Activated CD4-positive, alpha-beta memory T cell treated with anti-CD3 and anti-CD28 coated beads for 36 hours (primary cell): ENCODE results near the gene NPAS2. TPM values are rescaled to one million over a fixed set of nuclear protein-coding genes. Genes with fewer than 3 reads are reported as not detected.

Experiments used
- CTCF ChIA-PET: fragments of 350-600 bp; sonication (Branson Sonifier 250); formaldehyde crosslinking; loops from one replicate; lab custom pipeline; 2021; ENCODE audit warnings: antibody characterized with exemption, inconsistent platforms; lab: Charles Lee
- POLR2A ChIA-PET: fragments of 350-600 bp; sonication (Branson Sonifier 250); formaldehyde crosslinking; loops from one replicate; lab custom pipeline; 2021; ENCODE audit warnings: antibody characterized with exemption; lab: Charles Lee
- DNase-seq: peaks from one replicate; pipeline ENCODE4 v3.0.0-alpha.2; 2020
- H3K27ac Mint-ChIP-seq: one replicate; pipeline ENCODE4 v1.8.0; 2021; ENCODE audit warnings: mixed read lengths
- H3K27me3 Mint-ChIP-seq: one replicate; pipeline ENCODE4 v1.8.0; 2021; ENCODE audit warnings: mixed read lengths
- H3K36me3 Mint-ChIP-seq: one replicate; pipeline ENCODE4 v1.8.0; 2021; ENCODE audit warnings: mixed read lengths
- H3K4me1 Mint-ChIP-seq: one replicate; pipeline ENCODE4 v1.8.0; 2021; ENCODE audit warnings: low read depth, mixed read lengths
- H3K4me3 Mint-ChIP-seq: one replicate; pipeline ENCODE4 v1.8.0; 2021; ENCODE audit warnings: mild to moderate bottlenecking, mixed read lengths
- H3K9me3 Mint-ChIP-seq: one replicate; pipeline ENCODE4 v1.8.0; 2021; ENCODE audit warnings: mixed read lengths
- intact Hi-C: fragments of 100-400 bp; cut with micrococcal nuclease; formaldehyde crosslinking; loops from one replicate; pipeline ENCODE4 v1.15.1; 2023
- total RNA-seq, 2 experiments: library from RNA; stranded (reverse); gene quantifications; one replicate each; pipeline ENCODE4 v1.2.3, GENCODE V29; 2021

NPAS2 gene, protein sequence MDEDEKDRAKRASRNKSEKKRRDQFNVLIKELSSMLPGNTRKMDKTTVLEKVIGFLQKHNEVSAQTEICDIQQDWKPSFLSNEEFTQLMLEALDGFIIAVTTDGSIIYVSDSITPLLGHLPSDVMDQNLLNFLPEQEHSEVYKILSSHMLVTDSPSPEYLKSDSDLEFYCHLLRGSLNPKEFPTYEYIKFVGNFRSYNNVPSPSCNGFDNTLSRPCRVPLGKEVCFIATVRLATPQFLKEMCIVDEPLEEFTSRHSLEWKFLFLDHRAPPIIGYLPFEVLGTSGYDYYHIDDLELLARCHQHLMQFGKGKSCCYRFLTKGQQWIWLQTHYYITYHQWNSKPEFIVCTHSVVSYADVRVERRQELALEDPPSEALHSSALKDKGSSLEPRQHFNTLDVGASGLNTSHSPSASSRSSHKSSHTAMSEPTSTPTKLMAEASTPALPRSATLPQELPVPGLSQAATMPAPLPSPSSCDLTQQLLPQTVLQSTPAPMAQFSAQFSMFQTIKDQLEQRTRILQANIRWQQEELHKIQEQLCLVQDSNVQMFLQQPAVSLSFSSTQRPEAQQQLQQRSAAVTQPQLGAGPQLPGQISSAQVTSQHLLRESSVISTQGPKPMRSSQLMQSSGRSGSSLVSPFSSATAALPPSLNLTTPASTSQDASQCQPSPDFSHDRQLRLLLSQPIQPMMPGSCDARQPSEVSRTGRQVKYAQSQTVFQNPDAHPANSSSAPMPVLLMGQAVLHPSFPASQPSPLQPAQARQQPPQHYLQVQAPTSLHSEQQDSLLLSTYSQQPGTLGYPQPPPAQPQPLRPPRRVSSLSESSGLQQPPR
- total RNA-seq = 1 to 10 TPM; 1.4 to 2.3 TPM

- Mint-ChIP-seq H3K4me1 (peaks cover 5% of the 10 kb centered on the region), H3K27ac (no peak within 1 kb of the TSS)
Measured at GRCh38 chr2:100819370-100820272, at the start of gene NPAS2. Gene NPAS2 (plus strand): TSS chr2:100820139. CDS start chr2:100904755, 84,616 bp downstream.

DNA sequence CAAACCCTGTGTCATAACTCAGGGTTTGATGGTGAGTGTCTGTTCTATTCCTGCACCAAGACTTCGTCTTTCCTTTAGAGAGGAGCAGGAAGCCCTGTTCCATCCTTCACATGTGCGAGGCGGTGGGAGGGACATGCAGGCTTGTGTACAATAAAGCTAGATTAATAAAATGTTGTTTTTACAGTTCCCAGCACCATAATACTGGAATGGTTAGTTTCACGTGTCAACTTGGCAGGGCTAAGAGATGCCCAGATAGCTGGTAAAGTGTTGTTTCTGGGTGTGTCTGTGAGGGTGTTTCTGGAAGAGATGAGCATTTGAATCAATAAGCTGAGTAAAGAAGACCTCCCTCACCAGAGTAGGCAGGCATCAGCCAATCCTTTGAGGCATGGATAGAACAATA lies 48.8 kb upstream of the NPAS2 start:
- intact Hi-C loops = no loop called here
- H3K27me3 Mint-ChIP-seq = peaks cover 2% of the 10 kb centered on the region
- POLR2A ChIA-PET = no interaction called here
- DNase-seq = no peak
- no peak overlapping the region for H3K4me3 Mint-ChIP-seq
- no peak overlapping the region for H3K27ac Mint-ChIP-seq
- no peaks in the 10 kb centered on the region for H3K4me1 Mint-ChIP-seq
- H3K9me3 Mint-ChIP-seq = no peaks in the 10 kb centered on the region
- H3K36me3 Mint-ChIP-seq = no peaks in the 10 kb centered on the region
- CTCF ChIA-PET = no interaction called here

More at GRCh38 chr2:100819370-100820272, at the start of gene NPAS2:
- Mint-ChIP-seq H3K9me3 (no peaks in the 10 kb centered on the region), H3K4me3 (peak within 1 kb of the TSS; percentile 61), H3K27me3 (peaks cover 41% of the 10 kb centered on the region), H3K36me3 (no peaks in the 10 kb centered on the region)
- ChIA-PET POLR2A (no interaction called here), CTCF (interaction anchor here (0.9 to 1.2 kb wide), 2 partner anchors 176 to 209 kb away, joined by 3 to 4 read pairs; no protein-coding TSS in a partner anchor)
- peak; percentile 16 for DNase-seq
- intact Hi-C loops = loop anchor here (10.0 kb wide), 3 partner anchors 65 to 235 kb away; no protein-coding TSS in a partner anchor

DNA sequence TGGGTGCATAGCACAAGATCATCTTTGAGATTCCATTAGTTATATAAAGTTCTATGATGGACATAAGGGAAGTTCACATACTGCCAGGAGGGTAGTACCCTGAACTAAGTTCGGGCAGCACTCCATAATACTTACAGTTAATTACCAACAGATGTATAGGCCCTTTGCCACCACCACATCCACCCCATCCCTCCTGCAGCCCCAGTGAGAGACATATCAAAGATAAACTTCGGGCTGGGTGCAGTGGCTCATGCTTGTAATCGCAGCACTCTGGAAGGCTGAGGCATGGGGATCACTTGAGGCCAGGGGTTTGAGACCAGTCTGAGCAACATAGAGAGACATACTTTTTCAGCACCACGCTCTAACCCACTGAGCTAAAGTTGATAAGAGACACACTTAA lies 46.4 kb upstream of the NPAS2 start:
- H3K27ac Mint-ChIP-seq = no peak overlapping the region
- ChIA-PET POLR2A (no interaction called here), CTCF (no interaction called here)
- no peaks in the 10 kb centered on the region for H3K36me3 Mint-ChIP-seq
- DNase-seq = no peak
- no peaks in the 10 kb centered on the region for H3K9me3 Mint-ChIP-seq
- no peak overlapping the region for H3K4me3 Mint-ChIP-seq
- intact Hi-C loops = no loop called here
- H3K27me3 Mint-ChIP-seq = peaks cover 2% of the 10 kb centered on the region
- H3K4me1 Mint-ChIP-seq = no peaks in the 10 kb centered on the region

DNA sequence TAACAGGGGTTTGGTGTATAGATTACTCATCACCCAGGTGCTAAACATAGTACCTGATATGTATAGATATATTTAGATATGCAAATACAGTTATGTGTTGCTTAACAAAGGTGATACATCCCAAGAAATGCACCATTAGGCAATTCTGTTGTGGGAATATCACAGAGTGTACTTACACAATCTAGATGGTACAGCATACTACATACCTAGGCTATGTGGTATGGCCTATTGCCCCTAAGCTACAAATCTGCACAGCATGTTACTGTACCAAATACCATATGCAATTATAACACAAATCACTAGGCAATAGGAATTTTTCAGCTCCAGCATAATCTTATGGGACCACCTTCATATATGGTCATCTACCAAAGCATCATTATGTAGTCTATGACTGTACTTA lies 43.5 kb upstream of the NPAS2 start:
- Mint-ChIP-seq H3K27me3 (peaks cover 2% of the 10 kb centered on the region), H3K27ac (no peak overlapping the region)
- POLR2A ChIA-PET = no interaction called here

GRCh38 chr2:100778637-100779450 lies 41.1 kb upstream of the NPAS2 start:
- Mint-ChIP-seq H3K27ac (no peak overlapping the region), H3K27me3 (peaks cover 2% of the 10 kb centered on the region), H3K4me3 (no peak overlapping the region), H3K4me1 (no peaks in the 10 kb centered on the region), H3K9me3 (no peaks in the 10 kb centered on the region), H3K36me3 (no peaks in the 10 kb centered on the region)
- intact Hi-C loops = no loop called here
- ChIA-PET POLR2A (no interaction called here), CTCF (interaction anchor here (0.9 kb wide), 1 partner anchor 49 kb away, joined by 3 read pairs; no protein-coding TSS in a partner anchor)
- no peak for DNase-seq

More for the DNA sequence above, 43.5 kb upstream of the NPAS2 start:
- DNase-seq = no peak
- Mint-ChIP-seq H3K4me1 (no peaks in the 10 kb centered on the region), H3K9me3 (no peaks in the 10 kb centered on the region), H3K36me3 (no peaks in the 10 kb centered on the region), H3K4me3 (no peak overlapping the region)
- CTCF ChIA-PET = no interaction called here
- intact Hi-C loops = no loop called here

DNA sequence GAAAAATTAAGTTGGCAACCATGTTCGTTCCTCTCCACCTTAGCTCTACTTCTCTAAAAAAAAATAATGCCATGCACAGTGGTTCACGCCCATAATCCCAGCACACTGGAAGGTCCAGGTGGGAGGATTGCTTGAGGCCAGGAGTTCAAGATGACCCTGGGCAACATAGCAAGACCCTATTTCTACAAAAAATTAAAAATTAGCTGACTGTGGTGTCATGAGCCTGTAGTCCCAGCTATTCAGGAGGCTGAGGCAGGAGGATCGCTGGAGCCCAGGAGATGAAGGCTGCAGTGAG lies 40.1 kb upstream of the NPAS2 start:
- CTCF ChIA-PET = interaction anchor here (0.9 kb wide), 1 partner anchor 50 kb away, joined by 3 read pairs; no protein-coding TSS in a partner anchor
- Mint-ChIP-seq H3K36me3 (no peaks in the 10 kb centered on the region), H3K4me3 (no peak overlapping the region), H3K4me1 (no peaks in the 10 kb centered on the region), H3K27ac (no peak overlapping the region), H3K27me3 (peaks cover 2% of the 10 kb centered on the region), H3K9me3 (no peaks in the 10 kb centered on the region)
- no peak for DNase-seq
- intact Hi-C loops = no loop called here
- POLR2A ChIA-PET = no interaction called here

DNA sequence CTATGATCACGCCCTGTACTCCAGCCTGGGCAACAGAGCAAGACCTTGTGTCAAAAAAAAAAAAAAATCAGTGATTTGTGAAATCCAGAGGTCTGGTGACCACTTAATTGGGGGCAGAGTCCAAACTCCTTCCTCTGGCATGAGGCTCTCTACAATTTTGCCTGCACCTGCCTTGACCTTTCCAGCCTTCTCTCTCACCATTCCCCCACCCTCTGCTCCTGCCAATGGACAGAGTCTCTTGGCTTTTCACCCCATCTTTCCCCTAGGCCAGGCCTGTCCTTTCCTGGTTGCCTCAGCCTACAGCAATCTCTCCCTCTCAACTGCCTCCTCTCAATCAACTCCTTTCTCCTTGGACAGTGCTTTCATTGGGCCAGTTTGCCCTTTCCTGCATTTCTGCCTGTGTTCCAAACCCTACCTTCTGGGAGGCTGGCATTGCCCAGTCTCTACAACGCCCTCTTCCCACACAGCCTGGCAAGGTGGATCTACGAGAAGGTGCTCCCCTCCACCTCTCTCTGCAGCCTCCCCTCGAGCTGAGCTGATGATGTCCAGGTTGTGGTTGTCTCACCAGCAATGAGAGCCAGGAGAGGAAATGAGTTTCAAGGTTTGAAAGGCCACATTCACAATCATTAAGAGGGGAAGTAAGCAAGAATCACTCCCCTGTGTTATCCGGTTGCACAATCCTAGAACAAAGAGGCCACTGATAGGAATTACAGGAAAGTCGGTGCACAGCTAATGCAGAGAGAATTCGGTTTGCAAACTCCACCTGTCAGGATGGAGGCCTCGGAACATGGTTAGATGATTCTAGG lies 39.5 kb upstream of the NPAS2 start:
- POLR2A ChIA-PET = no interaction called here
- CTCF ChIA-PET = no interaction called here

DNA sequence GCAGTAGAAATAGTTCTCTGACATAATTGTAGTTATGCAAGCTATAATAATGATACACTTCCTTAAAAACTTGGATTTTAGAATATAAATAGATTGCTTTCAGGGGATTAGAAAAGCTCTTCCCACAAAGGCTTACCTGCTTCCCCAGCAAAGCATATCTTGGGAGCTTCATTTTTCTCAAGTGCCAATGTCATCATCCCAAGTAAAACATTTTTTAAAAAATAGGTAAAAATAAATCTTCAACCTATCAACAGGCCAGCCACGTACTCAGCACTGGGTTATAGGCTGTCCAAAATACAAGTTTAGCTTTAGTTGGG lies 39.0 kb upstream of the NPAS2 start:
- no peaks in the 10 kb centered on the region for H3K9me3 Mint-ChIP-seq
- H3K27ac Mint-ChIP-seq = no peak overlapping the region
- H3K27me3 Mint-ChIP-seq = peaks cover 2% of the 10 kb centered on the region
- H3K4me1 Mint-ChIP-seq = no peaks in the 10 kb centered on the region
- intact Hi-C loops = no loop called here
- no peaks in the 10 kb centered on the region for H3K36me3 Mint-ChIP-seq
- POLR2A ChIA-PET = no interaction called here
- DNase-seq = no peak
- CTCF ChIA-PET = no interaction called here
- no peak overlapping the region for H3K4me3 Mint-ChIP-seq

More for the DNA sequence above, 39.5 kb upstream of the NPAS2 start:
- Mint-ChIP-seq H3K27me3 (peaks cover 2% of the 10 kb centered on the region), H3K4me3 (no peak overlapping the region), H3K27ac (no peak overlapping the region), H3K9me3 (no peaks in the 10 kb centered on the region), H3K36me3 (no peaks in the 10 kb centered on the region), H3K4me1 (no peaks in the 10 kb centered on the region)
- intact Hi-C loops = no loop called here
- no peak for DNase-seq

GRCh38 chr2:100781523-100782379 lies 38.2 kb upstream of the NPAS2 start:
- H3K4me1 Mint-ChIP-seq = no peaks in the 10 kb centered on the region
- CTCF ChIA-PET = no interaction called here
- H3K9me3 Mint-ChIP-seq = no peaks in the 10 kb centered on the region
- H3K36me3 Mint-ChIP-seq = no peaks in the 10 kb centered on the region
- no peak for DNase-seq
- intact Hi-C loops = no loop called here
- no peak overlapping the region for H3K4me3 Mint-ChIP-seq
- POLR2A ChIA-PET = no interaction called here
- no peak overlapping the region for H3K27ac Mint-ChIP-seq
- H3K27me3 Mint-ChIP-seq = peaks cover 2% of the 10 kb centered on the region

GRCh38 chr2:100782380-100782878 lies 37.5 kb upstream of the NPAS2 start:
- Mint-ChIP-seq H3K9me3 (no peaks in the 10 kb centered on the region), H3K27me3 (peaks cover 2% of the 10 kb centered on the region), H3K4me1 (no peaks in the 10 kb centered on the region), H3K27ac (no peak overlapping the region), H3K36me3 (no peaks in the 10 kb centered on the region), H3K4me3 (no peak overlapping the region)
- intact Hi-C loops = no loop called here
- DNase-seq = no peak
- CTCF ChIA-PET = no interaction called here
- POLR2A ChIA-PET = no interaction called here
